HCT116 (cell line): ENCODE data around the gene INPP1.
A peak's percentile ranks its signal among the peaks of the same experiment; 100 is the strongest.

Experiments
- CTCF ChIP-seq, 3 experiments: fragments of 200-600 bp in 1 of 3; sonication (generic) in 1 of 3; IDR thresholded peaks in 2 of 3; conservative IDR thresholded peaks in 1 of 3; 2 replicates each; pipeline ENCODE4 v1.5.1; 2012 to 2017; ENCODE audit warnings: low read depth in 2 of 3, low read length in 2 of 3, antibody characterized with exemption in 1 of 3, borderline replicate concordance in 1 of 3, control low read depth in 1 of 3, mild to moderate bottlenecking in 1 of 3, mixed read lengths in 1 of 3, mixed run types in 1 of 3, moderate library complexity in 1 of 3; ENCODE audit not compliant: insufficient read depth in 1 of 3
- EGR1 ChIP-seq: IDR thresholded peaks from 2 replicates; pipeline ENCODE4 v1.6.1; 2012; ENCODE audit warnings: low read depth
- ELF1 ChIP-seq: IDR thresholded peaks from 2 replicates; pipeline ENCODE4 v1.6.1; 2012; ENCODE audit warnings: low read depth, borderline replicate concordance
- EZH2 ChIP-seq: fragments of 200-600 bp; sonication (generic); IDR thresholded peaks from 2 replicates; pipeline ENCODE4 v1.6.1; 2017; ENCODE audit warnings: antibody characterized with exemption, mixed run types
- EZH2phosphoT487 ChIP-seq: fragments of 200-600 bp; IDR thresholded peaks from 2 replicates; pipeline ENCODE4 v1.6.1; 2018; ENCODE audit warnings: antibody characterized with exemption, borderline replicate concordance
- MAX ChIP-seq: IDR thresholded peaks from 2 replicates; pipeline ENCODE4 v1.6.1; 2012
- POLR2A ChIP-seq: IDR thresholded peaks from 2 replicates; pipeline ENCODE4 v1.7.0; 2011; ENCODE audit warnings: borderline replicate concordance; ENCODE audit not compliant: insufficient read depth, insufficient read length; ENCODE audit errors: extremely low read depth
- REST ChIP-seq: IDR thresholded peaks from 2 replicates; pipeline ENCODE4 v1.6.1; 2012; ENCODE audit warnings: low read depth

DNA sequence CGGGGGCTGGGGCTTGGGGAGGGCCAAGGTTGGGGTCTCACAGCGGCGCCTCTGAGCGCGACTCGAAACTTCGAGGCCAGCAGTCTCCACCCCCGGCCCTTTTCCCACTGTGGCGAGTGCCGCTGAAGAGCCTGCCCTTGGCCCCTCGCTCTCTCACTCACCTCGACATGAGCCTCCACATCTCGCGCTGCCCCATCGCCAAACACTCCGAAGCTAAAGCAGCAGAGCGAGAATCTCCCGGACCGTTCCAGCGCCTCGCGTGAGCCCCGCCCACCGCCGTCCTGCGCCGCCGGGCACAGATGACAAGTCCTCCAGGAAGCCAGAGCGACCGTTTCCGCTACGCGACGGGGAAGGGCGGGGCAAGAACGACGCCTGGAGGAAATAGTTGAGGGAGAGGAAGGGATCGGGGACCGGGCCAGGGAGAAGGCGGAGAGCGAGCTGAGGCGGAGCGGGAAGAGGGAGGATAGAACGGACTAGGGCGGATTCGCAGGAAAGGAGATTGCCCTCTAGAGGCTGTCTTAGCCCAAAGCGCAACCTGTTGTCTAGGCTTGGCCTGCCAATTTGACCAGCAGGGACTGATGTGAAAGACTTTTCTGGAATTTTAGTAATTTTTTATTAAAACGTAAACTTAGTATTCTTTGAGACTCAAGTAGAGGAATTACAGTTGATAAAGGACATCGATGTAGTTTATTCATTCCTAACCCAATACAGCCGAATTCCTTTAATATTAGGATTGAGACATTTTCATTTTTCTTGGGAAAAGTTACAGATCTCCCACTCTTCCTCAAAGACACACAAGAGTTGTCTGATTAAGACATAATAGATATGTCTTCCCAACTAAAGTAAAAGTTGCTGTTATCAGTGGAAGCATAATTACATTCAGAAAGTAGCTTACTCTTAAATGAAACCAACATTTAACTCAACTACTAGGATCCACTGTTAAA, 23.6 kb upstream of the INPP1 start, which contains the start of gene HIBCH:
- TF ChIP-seq EZH2 (no peak), ELF1 (peak; percentile 80), POLR2A (peak; percentile 44), CTCF (IDR thresholded peaks at IDR 0.05 in 2 of 3, conservative IDR thresholded peaks at IDR 0.05 in 1 of 3; ENCODE audit: borderline replicate concordance in 1 of 3, insufficient read depth in 1 of 3, low read depth in 2 of 3, low read length in 2 of 3) (peak; percentile 70 to 89 (median 76)), EGR1 (peak; percentile 65), MAX (peak; percentile 89), REST (no peak), EZH2phosphoT487 (no peak)
